H9 (cell line): Measurements from ENCODE around the gene KCNA5. TPM values are rescaled to one million over a fixed set of nuclear protein-coding genes. Genes with fewer than 3 reads are reported as not detected.

Source experiments
- DNase-seq: peaks from one replicate; pipeline ENCODE4 v3.0.0-alpha.2; 2017
- H2AFZ ChIP-seq: one replicate; pipeline ENCODE4 v1.6.1; 2013; ENCODE audit warnings: mild to moderate bottlenecking, low read length, control low read depth, moderate library complexity
- H2AK5ac ChIP-seq: 2 replicates; pipeline ENCODE4 v1.6.1; 2013; ENCODE audit warnings: low read length, control low read depth, mixed read lengths; ENCODE audit not compliant: insufficient read length
- H2BK120ac ChIP-seq: one replicate; pipeline ENCODE4 v1.6.1; 2013; ENCODE audit warnings: low read depth, mild to moderate bottlenecking, low read length, control low read depth, inconsistent platforms; ENCODE audit not compliant: poor library complexity, severe bottlenecking
- H2BK12ac ChIP-seq: 2 replicates; pipeline ENCODE4 v1.6.1; 2013; ENCODE audit warnings: low read length, control low read depth, mixed read lengths, low read depth; ENCODE audit not compliant: insufficient read length
- H2BK15ac ChIP-seq: 2 replicates; pipeline ENCODE4 v1.6.1; 2013; ENCODE audit warnings: low read depth, low read length, control low read depth
- H2BK20ac ChIP-seq: one replicate; pipeline ENCODE4 v1.6.1; 2013; ENCODE audit warnings: low read depth, mild to moderate bottlenecking, low read length, control low read depth, inconsistent platforms; ENCODE audit not compliant: poor library complexity, severe bottlenecking
- H2BK5ac ChIP-seq: 2 replicates; pipeline ENCODE4 v1.6.1; 2013; ENCODE audit warnings: low read length, control low read depth, mixed read lengths; ENCODE audit not compliant: insufficient read length
- H3K14ac ChIP-seq: 2 replicates; pipeline ENCODE4 v1.6.1; 2013; ENCODE audit warnings: low read length, control low read depth; ENCODE audit not compliant: insufficient read depth
- H3K18ac ChIP-seq: 2 replicates; pipeline ENCODE4 v1.6.1; 2013; ENCODE audit warnings: low read depth, mild to moderate bottlenecking, mixed read lengths, low read length, control low read depth; ENCODE audit not compliant: insufficient read length
- H3K23ac ChIP-seq: 2 replicates; pipeline ENCODE4 v1.6.1; 2013; ENCODE audit warnings: low read length, control low read depth, mixed read lengths, low read depth; ENCODE audit not compliant: insufficient read length
- H3K23me2 ChIP-seq: 2 replicates; pipeline ENCODE4 v1.6.1; 2013; ENCODE audit warnings: low read depth, mild to moderate bottlenecking, mixed read lengths, low read length, control low read depth; ENCODE audit not compliant: insufficient read length, poor library complexity, severe bottlenecking
- H3K27ac ChIP-seq: 2 replicates; pipeline ENCODE4 v1.5.1; 2013; ENCODE audit warnings: low read length, control low read depth, mixed read lengths, low read depth; ENCODE audit not compliant: insufficient read length
- H3K27me3 ChIP-seq: 2 replicates; pipeline ENCODE4 v1.6.1; 2013; ENCODE audit warnings: low read length, control low read depth, inconsistent platforms; ENCODE audit not compliant: insufficient read depth
- H3K4ac ChIP-seq: 2 replicates; pipeline ENCODE4 v1.6.1; 2013; ENCODE audit warnings: low read depth, mild to moderate bottlenecking, control low read depth, inconsistent platforms, low read length, moderate library complexity
- H3K4me1 ChIP-seq: 2 replicates; pipeline ENCODE4 v1.6.1; 2013; ENCODE audit warnings: low read length, control low read depth, inconsistent platforms; ENCODE audit not compliant: insufficient read depth
- H3K4me2 ChIP-seq: 2 replicates; pipeline ENCODE4 v1.6.1; 2013; ENCODE audit warnings: low read length, control low read depth, mixed read lengths; ENCODE audit not compliant: insufficient read length, insufficient read depth
- H3K56ac ChIP-seq: 2 replicates; pipeline ENCODE4 v1.6.1; 2013; ENCODE audit warnings: low read depth, mild to moderate bottlenecking, mixed read lengths, low read length, control low read depth; ENCODE audit not compliant: insufficient read length
- H3K79me1 ChIP-seq: 2 replicates; pipeline ENCODE4 v1.6.1; 2013; ENCODE audit warnings: low read depth, mild to moderate bottlenecking, moderate library complexity, low read length, control low read depth, inconsistent platforms; ENCODE audit not compliant: insufficient read depth, poor library complexity, severe bottlenecking
- H3K79me2 ChIP-seq: 2 replicates; pipeline ENCODE4 v1.6.1; 2013; ENCODE audit warnings: low read length, control low read depth, inconsistent platforms; ENCODE audit not compliant: insufficient read depth
- H3K9ac ChIP-seq: 2 replicates; pipeline ENCODE4 v1.6.1; 2013; ENCODE audit warnings: low read length, control low read depth, mixed read lengths; ENCODE audit not compliant: insufficient read length; ENCODE audit errors: extremely low read depth
- H3K9me3 ChIP-seq: one replicate; pipeline ENCODE4 v1.6.1; 2013; ENCODE audit warnings: low read depth, low read length, inconsistent platforms; ENCODE audit not compliant: control insufficient read depth
- H3T11ph ChIP-seq: one replicate; pipeline ENCODE4 v1.6.1; 2013; ENCODE audit warnings: mild to moderate bottlenecking, low read length, control low read depth, inconsistent platforms
- H4K20me1 ChIP-seq: one replicate; pipeline ENCODE4 v1.6.1; 2013; ENCODE audit not compliant: control insufficient read depth, insufficient read length, insufficient read depth
- H4K5ac ChIP-seq: 2 replicates; pipeline ENCODE4 v1.6.1; 2013; ENCODE audit warnings: low read depth, mild to moderate bottlenecking, mixed read lengths, low read length, control low read depth; ENCODE audit not compliant: insufficient read length
- H4K8ac ChIP-seq: replicated peaks from 2 replicates; pipeline ENCODE4 v1.6.1; 2013; ENCODE audit warnings: low read length, control low read depth, mixed read lengths, low read depth; ENCODE audit not compliant: insufficient read length
- H4K91ac ChIP-seq: 2 replicates; pipeline ENCODE4 v1.6.1; 2013; ENCODE audit warnings: low read depth, mild to moderate bottlenecking, moderate library complexity, mixed read lengths, low read length, control low read depth; ENCODE audit not compliant: insufficient read length
- H3K27ac Mint-ChIP-seq, 3 experiments: 2 replicates in 2 of 3; 3 replicates in 1 of 3; pipeline ENCODE4 v1.8.0; 2020 to 2021; ENCODE audit warnings: mixed read lengths in 3 of 3, mild to moderate bottlenecking in 1 of 3, moderate library complexity in 1 of 3
- H3K27me3 Mint-ChIP-seq: 2 replicates; pipeline ENCODE4 v1.8.0; 2021; ENCODE audit warnings: low read depth, mild to moderate bottlenecking, moderate library complexity, mixed read lengths
- H3K36me3 Mint-ChIP-seq, 3 experiments: 2 replicates in 2 of 3; 3 replicates in 1 of 3; pipeline ENCODE4 v1.8.0; 2020 to 2021; ENCODE audit warnings: low read depth in 3 of 3, mixed read lengths in 3 of 3; ENCODE audit not compliant: insufficient read depth in 1 of 3
- H3K4me1 Mint-ChIP-seq, 2 experiments: 2 replicates each; pipeline ENCODE4 v1.8.0; 2020; ENCODE audit warnings: mixed read lengths in 2 of 2
- H3K4me3 Mint-ChIP-seq, 2 experiments: 2 replicates in 1 of 2; 3 replicates in 1 of 2; pipeline ENCODE4 v1.8.0; 2020 to 2021; ENCODE audit warnings: mild to moderate bottlenecking in 2 of 2, mixed read lengths in 2 of 2, moderate library complexity in 1 of 2
- H3K9me3 Mint-ChIP-seq, 2 experiments: 2 replicates in 1 of 2; 3 replicates in 1 of 2; pipeline ENCODE4 v1.8.0; 2020; ENCODE audit warnings: mild to moderate bottlenecking in 2 of 2, mixed read lengths in 2 of 2, moderate library complexity in 1 of 2
- CTCF ChIP-seq: fragments of 200-600 bp; sonication (generic); conservative IDR thresholded peaks from 3 replicates; pipeline ENCODE4 v1.8.0; 2021; ENCODE audit warnings: antibody characterized with exemption, mild to moderate bottlenecking
- WGBS: extraction: QIAGEN DNeasy Blood & Tissue Kit; methylation state at CpG from one replicate; pipeline ENCODE4 v1.1.7; 2013; ENCODE audit warnings: missing lambda C conversion rate, low lambda C conversion rate, mixed read lengths; ENCODE audit not compliant: insufficient read length; ENCODE audit errors: extremely low coverage; 5-methylcytosine and 5-hydroxymethylcytosine counted together
- total RNA-seq: library from RNA; stranded (reverse); gene quantifications from 2 replicates; pipeline ENCODE4 v1.2.1, GENCODE V29; 2021

KCNA5 gene
- total RNA-seq, 1 experiment from 2014 or later, result 0.22 TPM

GRCh38 chr12:5031958-5032357 lies 11.7 kb upstream of the KCNA5 start:
- no peak for TF ChIP-seq CTCF

More at GRCh38 chr12:5031958-5032357, 11.7 kb upstream of the KCNA5 start:
- Histone ChIP-seq H2AK5ac (no peak overlapping the region), H2BK20ac (no peak overlapping the region), H4K8ac (no peak overlapping the region), H4K20me1 (no peaks in the 10 kb centered on the region), H3K23me2 (no peaks in the 10 kb centered on the region), H3K18ac (no peak overlapping the region), H3K14ac (no peak overlapping the region), H2BK120ac (no peak overlapping the region), H3K4ac (no peak overlapping the region), H4K5ac (no peak overlapping the region), H3K79me2 (no peaks in the 10 kb centered on the region), H3K9ac (no peak overlapping the region), H2AFZ (no peak overlapping the region), H2BK12ac (no peak overlapping the region), H3K9me3 (no peaks in the 10 kb centered on the region), H3K56ac (no peak overlapping the region), H3K4me2 (no peak overlapping the region), H3K27me3 (no peaks in the 10 kb centered on the region), H3K23ac (no peak overlapping the region), H3K27ac (no peak overlapping the region), H4K91ac (no peak overlapping the region), H3K4me1 (peaks cover 8% of the 10 kb centered on the region; the same call in 1 of the 2 replicates), H3T11ph (no peak overlapping the region), H2BK5ac (no peak overlapping the region), H2BK15ac (no peak overlapping the region), H3K79me1 (no peaks in the 10 kb centered on the region)
- Mint-ChIP-seq H3K27me3 (peaks cover 15% of the 10 kb centered on the region), H3K4me3 (no peak overlapping the region), H3K9me3 (peaks cover 0 to 4% of the 10 kb centered on the region in 2 experiments; a peak in 1 of 5 replicates), H3K36me3 (peaks cover 0 to 5% (median 0%) of the 10 kb centered on the region in 3 experiments; a peak in 2 of 7 replicates), H3K4me1 (peaks cover 21 to 27% of the 10 kb centered on the region in 2 experiments), H3K27ac (no peak overlapping the region)
- WGBS, result no CpG with 5 or more reads among the region's 3 CpGs
- DNase-seq, result no peak
